ENCODE data around the gene ERCC5. TPM values are rescaled to one million over a fixed set of nuclear protein-coding genes. Genes with fewer than 3 reads are reported as not detected.

Gene ERCC5
- total RNA-seq, 6 experiments from 2014 or later, result 54.1 to 64.4 (median 59.8) TPM

DNA sequence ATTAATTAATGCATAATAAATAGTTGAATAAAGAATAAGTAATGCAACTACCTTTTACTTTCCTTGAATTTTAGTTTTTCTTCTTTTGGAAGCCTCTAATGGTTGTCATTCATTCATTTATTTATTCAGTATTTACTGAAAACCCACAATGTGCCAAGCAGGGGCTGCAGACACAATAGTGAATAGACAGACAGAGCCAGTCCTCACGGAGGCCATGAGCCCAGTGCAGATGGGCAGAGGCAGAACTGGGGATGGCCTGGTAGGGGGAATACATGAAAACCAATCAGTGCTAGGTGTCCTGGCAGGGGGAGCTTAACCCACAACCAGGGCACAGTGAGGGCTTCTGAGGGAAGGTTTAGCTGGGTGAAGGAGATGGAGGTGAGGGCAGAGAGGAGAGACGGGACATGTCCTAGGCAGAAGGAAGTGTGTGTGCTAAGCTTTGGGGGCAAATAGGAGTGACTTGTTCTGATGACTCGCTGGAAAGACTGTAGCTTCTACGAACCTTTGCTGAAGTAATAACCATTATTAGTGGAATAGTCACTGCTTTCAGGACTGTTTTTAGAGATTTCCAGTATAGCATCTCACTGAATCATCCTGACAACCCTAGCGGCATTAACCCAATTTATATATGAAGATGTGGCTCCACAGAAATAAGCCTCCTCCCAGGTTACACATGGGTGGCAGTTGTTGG is 55.9 kb downstream of the ERCC5 start:
- no peaks in the 10 kb centered on the region for H3K9me3 Mint-ChIP-seq
- no peak overlapping the region for H3K4me3 Mint-ChIP-seq
- H3K4me1 Mint-ChIP-seq (ENCODE audit: low read depth), result peaks cover 21% of the 10 kb centered on the region
- peak overlapping the region; percentile 24; the same call in 1 of the 2 replicates for H3K27ac Mint-ChIP-seq
- peak; percentile 9 for DNase-seq
- no peaks in the 10 kb centered on the region for H3K36me3 Mint-ChIP-seq (ENCODE audit: low read depth)
- TF ChIP-seq, protein P1, sequence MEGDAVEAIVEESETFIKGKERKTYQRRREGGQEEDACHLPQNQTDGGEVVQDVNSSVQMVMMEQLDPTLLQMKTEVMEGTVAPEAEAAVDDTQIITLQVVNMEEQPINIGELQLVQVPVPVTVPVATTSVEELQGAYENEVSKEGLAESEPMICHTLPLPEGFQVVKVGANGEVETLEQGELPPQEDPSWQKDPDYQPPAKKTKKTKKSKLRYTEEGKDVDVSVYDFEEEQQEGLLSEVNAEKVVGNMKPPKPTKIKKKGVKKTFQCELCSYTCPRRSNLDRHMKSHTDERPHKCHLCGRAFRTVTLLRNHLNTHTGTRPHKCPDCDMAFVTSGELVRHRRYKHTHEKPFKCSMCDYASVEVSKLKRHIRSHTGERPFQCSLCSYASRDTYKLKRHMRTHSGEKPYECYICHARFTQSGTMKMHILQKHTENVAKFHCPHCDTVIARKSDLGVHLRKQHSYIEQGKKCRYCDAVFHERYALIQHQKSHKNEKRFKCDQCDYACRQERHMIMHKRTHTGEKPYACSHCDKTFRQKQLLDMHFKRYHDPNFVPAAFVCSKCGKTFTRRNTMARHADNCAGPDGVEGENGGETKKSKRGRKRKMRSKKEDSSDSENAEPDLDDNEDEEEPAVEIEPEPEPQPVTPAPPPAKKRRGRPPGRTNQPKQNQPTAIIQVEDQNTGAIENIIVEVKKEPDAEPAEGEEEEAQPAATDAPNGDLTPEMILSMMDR (IDR thresholded peaks at IDR 0.05), result no peak
- H3K27me3 Mint-ChIP-seq (ENCODE audit: insufficient read depth), result no peaks in the 10 kb centered on the region; the same call in 1 of the 2 replicates

DNA sequence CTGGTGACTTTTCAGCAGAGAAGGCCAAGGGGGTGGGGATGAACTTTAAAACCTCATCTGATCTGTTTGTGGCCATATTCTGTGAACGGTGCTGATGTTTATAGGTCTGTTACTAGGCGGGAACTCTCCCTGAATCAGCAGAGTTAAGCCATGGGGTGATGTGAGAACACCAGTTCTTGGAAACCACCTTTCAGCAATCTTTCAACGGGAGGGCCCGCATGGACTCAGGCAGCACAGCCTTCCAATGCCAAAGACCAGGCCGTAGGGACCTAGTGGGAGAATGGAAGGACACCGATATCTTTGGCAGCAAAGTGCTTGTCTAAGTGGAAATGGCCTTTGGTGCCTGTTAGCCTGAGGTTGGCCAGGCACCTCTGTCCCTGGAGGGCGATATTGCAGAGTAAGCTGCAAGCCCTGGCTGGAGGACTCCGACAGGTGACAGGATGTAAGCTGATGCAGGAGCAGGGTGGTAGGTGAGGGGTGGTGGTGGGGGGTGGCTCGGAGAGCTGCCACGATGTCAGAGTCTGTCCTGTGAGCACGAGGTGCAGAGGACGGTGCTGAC is 57.0 kb downstream of the ERCC5 start:
- DNase-seq, result no peak
- H3K36me3 Mint-ChIP-seq (ENCODE audit: low read depth), result no peaks in the 10 kb centered on the region
- no peaks in the 10 kb centered on the region; the same call in 1 of the 2 replicates for H3K27me3 Mint-ChIP-seq (ENCODE audit: insufficient read depth)
- TF ChIP-seq, protein P1 (IDR thresholded peaks at IDR 0.05), result no peak
- H3K27ac Mint-ChIP-seq, result no peak overlapping the region
- H3K4me1 Mint-ChIP-seq (ENCODE audit: low read depth), result peaks cover 21% of the 10 kb centered on the region
- no peak overlapping the region for H3K4me3 Mint-ChIP-seq
- no peaks in the 10 kb centered on the region for H3K9me3 Mint-ChIP-seq

DNA sequence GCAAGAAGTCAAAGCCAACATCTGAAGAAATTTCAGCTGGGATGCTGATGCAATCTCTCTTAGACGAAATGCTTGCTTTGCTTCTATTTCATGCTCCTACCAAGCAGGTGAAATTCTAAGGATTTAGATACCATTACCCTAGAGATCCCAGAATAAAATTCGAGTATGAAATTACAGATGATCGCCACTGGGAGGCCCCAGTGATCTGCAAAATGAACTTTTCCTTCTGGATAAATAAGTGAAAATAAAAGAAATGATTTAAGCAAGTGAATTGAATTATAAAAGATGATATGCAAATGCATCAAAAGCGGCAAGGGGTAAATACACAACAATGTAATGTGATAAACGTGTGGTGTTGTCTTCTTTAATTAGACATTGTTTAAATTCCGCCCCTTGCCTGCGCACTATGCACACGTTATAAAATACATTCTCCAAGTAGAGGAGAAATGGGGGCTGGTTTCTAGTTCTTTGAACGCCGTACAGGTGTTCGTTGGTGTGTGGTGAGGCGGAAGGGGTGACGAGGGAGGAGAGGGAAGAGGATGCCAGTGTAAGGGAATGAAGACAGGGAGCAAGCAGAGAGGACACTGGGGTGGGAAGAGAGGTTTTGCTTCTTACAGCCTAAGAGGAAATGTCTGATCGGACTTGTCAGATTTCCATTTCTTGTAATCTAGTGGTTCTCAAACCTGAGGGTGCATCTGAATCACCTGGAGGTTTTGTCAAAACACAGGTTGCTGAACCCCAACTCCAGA is 58.0 kb downstream of the ERCC5 start:
- Mint-ChIP-seq H3K4me3 (no peak overlapping the region), H3K27ac (no peak overlapping the region), H3K4me1 (ENCODE audit: low read depth) (peaks cover 21% of the 10 kb centered on the region), H3K9me3 (no peaks in the 10 kb centered on the region), H3K27me3 (ENCODE audit: insufficient read depth) (no peaks in the 10 kb centered on the region; the same call in 1 of the 2 replicates), H3K36me3 (ENCODE audit: low read depth) (no peaks in the 10 kb centered on the region)
- no peak for DNase-seq
- TF ChIP-seq, protein P1 (IDR thresholded peaks at IDR 0.05), result peak; percentile 77

DNA sequence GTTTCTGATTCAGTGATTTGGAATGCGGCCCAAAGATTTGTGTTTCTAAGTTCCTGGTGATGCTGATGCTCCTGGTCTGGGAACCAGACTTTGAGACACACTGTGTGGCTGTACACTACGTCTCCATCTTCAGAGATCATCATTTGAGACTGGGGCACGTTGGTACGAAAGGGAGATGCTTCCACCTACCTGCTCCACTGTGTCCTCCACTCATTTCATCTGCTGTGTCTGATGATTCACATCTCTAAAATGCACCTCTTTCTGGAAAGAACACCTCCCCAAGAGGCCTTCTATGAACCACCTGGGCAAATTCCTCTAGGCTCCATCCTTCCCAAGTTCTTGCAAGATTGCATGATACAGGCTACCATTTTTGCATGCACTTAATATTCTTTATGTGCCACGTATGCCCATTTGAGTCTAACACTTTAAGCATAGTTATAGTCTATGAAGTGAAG is 58.6 kb downstream of the ERCC5 start:
- DNase-seq, result no peak
- no peak overlapping the region for H3K4me3 Mint-ChIP-seq
- H3K27me3 Mint-ChIP-seq (ENCODE audit: insufficient read depth), result no peaks in the 10 kb centered on the region
- peaks cover 21% of the 10 kb centered on the region for H3K4me1 Mint-ChIP-seq (ENCODE audit: low read depth)
- TF ChIP-seq, protein P1 (IDR thresholded peaks at IDR 0.05), result no peak
- H3K27ac Mint-ChIP-seq, result no peak overlapping the region
- no peaks in the 10 kb centered on the region for H3K9me3 Mint-ChIP-seq
- H3K36me3 Mint-ChIP-seq (ENCODE audit: low read depth), result no peaks in the 10 kb centered on the region

DNA sequence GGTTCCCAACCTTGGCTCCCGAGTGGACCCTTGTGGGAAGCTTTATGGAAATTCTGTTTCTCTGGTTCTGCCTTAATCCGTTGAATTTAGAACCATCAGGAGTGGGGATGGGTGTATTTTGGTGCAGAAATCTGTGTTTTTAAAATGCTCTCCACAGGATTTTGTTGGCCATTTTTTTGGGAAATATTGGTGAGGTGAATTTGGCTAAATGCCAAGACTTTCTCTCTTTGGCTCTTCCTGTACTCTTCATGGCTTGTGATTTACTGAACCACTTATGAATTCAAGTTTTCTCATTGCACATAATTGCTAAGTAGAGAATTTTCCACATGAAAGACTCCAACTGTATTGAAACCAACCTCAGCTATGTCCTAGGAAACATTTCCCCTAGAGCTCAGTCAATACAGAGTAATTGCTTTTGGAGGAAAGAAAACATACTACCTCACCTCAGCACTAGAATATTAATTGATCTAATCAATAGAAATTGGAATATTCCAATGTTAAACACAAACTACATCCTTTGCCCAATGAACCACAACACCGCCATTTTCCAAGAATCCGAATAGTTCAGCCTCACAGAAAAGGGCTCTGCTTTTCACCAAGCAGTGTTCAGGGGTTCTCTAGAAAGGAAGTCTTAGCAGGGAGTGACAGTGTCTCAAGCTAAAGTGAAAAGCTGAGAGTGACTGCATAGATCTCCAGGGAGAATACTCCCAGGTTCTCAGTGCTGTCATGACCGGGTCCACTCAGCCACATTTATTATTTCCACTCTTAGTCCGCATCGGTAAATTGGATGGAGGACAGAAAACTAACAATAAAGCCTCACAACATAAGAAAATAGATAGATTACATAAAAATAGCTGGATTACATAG is 60.3 kb downstream of the ERCC5 start:
- Mint-ChIP-seq H3K4me1 (ENCODE audit: low read depth) (peaks cover 21% of the 10 kb centered on the region), H3K27me3 (ENCODE audit: insufficient read depth) (peaks cover 5% of the 10 kb centered on the region; the same call in 1 of the 2 replicates), H3K27ac (no peak overlapping the region), H3K9me3 (no peaks in the 10 kb centered on the region), H3K4me3 (no peak overlapping the region), H3K36me3 (ENCODE audit: low read depth) (no peaks in the 10 kb centered on the region)
- no peak for DNase-seq
- TF ChIP-seq, protein P1 (IDR thresholded peaks at IDR 0.05), result no peak

Measured in HFFc6 (cell line).